Esophagus squamous epithelium (tissue), 4 donors: ENCODE measurements around the gene WWOX.

Experiments used
- POLR2A ChIP-seq, 4 donors: fragments of 450-650 bp; IDR thresholded peaks; one replicate each; pipeline ENCODE4 v1.6.1; 2017; ENCODE audit warnings: antibody characterized with exemption in 4 of 4, mild to moderate bottlenecking in 4 of 4, moderate library complexity in 3 of 4
- TF ChIP-seq, protein P1 (sequence below), 6 experiments: fragments of 450-650 bp in 4 of 6; fragments of 200-600 bp in 2 of 6; sonication (generic) in 2 of 6; IDR thresholded peaks; one replicate each; pipeline ENCODE4 v1.5.1; 2016 to 2019; ENCODE audit warnings: antibody characterized with exemption in 6 of 6, mild to moderate bottlenecking in 4 of 6, moderate library complexity in 4 of 6

DNA sequence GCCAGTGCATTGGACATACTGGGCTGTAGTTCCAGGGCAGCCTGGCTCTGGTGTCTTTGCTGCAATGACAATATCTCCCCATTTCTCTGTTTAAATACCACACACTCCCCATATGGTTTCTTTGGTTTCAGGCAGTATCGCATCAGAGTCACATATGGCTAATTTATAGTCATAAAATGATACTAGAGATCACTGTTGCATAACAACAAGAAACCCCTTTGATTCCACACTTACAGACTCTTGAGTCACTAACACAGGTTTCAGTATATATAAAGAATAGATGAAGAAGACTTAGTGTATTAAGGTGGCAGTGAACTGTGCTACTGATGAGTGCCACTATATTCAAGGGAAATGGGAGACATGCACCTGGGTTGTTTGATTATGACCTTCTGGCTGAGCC is 281.6 kb downstream of the WWOX start:
- TF ChIP-seq, protein P1, sequence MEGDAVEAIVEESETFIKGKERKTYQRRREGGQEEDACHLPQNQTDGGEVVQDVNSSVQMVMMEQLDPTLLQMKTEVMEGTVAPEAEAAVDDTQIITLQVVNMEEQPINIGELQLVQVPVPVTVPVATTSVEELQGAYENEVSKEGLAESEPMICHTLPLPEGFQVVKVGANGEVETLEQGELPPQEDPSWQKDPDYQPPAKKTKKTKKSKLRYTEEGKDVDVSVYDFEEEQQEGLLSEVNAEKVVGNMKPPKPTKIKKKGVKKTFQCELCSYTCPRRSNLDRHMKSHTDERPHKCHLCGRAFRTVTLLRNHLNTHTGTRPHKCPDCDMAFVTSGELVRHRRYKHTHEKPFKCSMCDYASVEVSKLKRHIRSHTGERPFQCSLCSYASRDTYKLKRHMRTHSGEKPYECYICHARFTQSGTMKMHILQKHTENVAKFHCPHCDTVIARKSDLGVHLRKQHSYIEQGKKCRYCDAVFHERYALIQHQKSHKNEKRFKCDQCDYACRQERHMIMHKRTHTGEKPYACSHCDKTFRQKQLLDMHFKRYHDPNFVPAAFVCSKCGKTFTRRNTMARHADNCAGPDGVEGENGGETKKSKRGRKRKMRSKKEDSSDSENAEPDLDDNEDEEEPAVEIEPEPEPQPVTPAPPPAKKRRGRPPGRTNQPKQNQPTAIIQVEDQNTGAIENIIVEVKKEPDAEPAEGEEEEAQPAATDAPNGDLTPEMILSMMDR (IDR thresholded peaks at IDR 0.05), result no peak
- TF ChIP-seq POLR2A (IDR thresholded peaks at IDR 0.05), result no peak
